Activated CD8-positive, alpha-beta memory T cell treated with anti-CD3 and anti-CD28 coated beads, Interleukin-2, amount 50 U/mL, for 48 hours (primary cell): Measurements from ENCODE around the gene TEX9.
"Not testable (repeated sequence)": the region's sequence is repeated elsewhere in the genome, so short reads cannot be mapped to it uniquely, and the experiment has no call there.

Source experiments
- DNase-seq: peaks from one replicate; pipeline ENCODE4 v3.0.0-alpha.2; 2020

Gene TEX9

DNA sequence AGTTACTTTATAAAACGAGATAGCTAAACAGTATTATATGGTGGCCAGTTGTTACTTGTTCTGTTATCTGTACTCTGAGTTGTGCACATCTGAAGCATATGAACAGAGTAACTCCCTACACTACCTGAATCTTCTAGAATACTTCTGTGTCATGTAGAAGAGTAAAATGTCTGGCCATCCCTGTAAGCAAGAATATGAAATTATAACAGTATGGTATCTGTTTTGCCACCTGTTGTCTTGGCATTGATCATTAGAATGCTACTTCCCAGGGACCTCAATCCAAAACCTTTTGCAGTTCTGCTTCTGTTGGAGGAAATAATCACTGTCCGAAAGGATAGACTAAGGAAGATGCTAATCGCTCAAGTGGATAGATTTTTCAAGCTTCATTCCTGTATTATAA lies 1.9 kb downstream of the TEX9 start:
- no peak for DNase-seq

DNA sequence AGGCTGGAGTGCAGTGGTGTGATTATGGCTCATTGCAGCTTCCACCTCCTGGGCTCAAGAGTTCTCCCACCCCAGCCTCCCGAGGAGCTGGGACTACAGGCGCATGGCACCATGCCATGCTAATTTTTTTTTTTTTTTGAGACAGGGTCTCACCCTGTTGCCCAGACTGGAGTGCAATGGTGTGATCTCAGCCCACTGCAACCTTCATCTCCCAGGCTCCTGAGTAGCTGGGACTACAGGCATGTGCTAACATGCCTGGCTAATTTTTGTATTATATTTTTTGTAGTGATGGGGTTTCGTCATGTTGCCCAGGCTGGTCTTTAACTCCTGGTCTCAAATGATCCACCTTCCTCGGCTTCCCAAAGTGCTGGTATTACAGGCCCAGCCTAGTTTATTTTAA lies 4.0 kb downstream of the TEX9 start:
- DNase-seq, result no peak

GRCh38 chr15:56371495-56372147 lies 6.4 kb downstream of the TEX9 start:
- no peak for DNase-seq

- DNase-seq, result not testable (repeated sequence)
Observed at GRCh38 chr15:56374693-56375092, 9.5 kb downstream of the TEX9 start.

GRCh38 chr15:56377822-56378221 lies 12.6 kb downstream of the TEX9 start:
- DNase-seq, result not testable (repeated sequence)

- no peak for DNase-seq
Observed at GRCh38 chr15:56383010-56383409, 17.8 kb downstream of the TEX9 start.

DNA sequence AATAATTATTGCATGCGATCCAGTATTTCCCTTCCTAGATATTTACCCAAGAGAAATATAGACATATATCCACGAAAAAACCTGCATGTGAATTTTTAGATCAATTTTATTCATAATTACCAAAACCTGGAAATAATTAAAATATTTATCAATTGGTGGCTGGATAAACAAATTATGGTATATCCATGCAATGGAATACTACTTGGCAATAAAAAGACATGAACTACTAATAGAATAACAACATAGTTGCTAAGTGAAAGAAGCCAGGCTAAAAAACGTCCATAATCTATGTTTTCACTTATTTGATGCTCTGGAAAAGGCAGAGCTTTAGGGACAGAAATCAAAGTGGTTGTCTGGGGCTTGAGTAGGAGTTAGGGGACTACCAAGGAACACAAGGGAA lies 20.7 kb downstream of the TEX9 start:
- DNase-seq, result no peak

DNA sequence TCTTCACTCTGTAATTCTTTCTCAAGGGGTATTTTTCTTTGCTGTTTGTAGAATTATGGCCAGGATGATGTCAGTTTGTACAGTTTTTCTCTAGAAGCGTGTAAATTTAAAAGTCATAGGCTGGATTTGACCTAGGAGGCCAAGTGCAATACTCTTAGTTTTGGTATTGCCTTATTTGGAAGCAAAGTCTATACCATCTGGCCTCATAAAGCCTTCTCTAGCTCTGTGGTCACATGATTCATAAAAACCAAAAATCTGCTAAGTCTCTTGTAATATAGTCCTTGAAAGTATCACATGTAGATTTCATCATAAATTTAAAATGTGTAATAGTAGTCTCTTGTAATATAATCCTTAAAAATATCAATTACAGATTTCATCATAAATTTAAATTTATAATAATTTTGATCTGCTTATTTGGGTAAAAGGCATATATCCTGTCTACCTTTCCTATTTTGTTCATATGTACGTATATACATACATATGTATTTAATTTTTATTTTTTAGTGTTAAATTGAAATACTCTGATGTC lies 25.6 kb downstream of the TEX9 start:
- DNase-seq, result no peak

- no peak for DNase-seq
Observed at GRCh38 chr15:56393277-56393676, 28.1 kb downstream of the TEX9 start.

DNA sequence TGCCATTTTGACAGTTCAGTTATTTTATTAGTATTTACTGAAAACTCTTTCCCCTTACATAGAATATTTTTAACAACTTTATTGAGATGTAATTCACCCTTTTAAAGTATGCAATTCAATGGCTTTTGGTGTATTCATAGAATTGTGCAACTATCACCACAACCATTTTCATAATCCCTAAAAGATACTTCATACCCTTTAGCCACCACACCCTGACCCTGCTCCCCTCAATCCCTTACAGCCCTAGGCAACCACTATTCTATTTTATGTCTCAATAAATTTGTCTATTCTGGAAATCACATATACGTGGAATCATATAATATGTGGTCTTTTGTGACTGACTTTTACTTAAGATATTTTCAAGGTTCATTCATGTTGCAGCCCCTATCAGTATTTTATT lies 29.7 kb downstream of the TEX9 start:
- no peak for DNase-seq

GRCh38 chr15:56397325-56397724 lies 32.1 kb downstream of the TEX9 start:
- DNase-seq, result not testable (repeated sequence)

- not testable (repeated sequence) for DNase-seq
Observed at GRCh38 chr15:56399209-56399608, 34.0 kb downstream of the TEX9 start.

GRCh38 chr15:56410721-56411120 lies 45.5 kb downstream of the TEX9 start:
- no peak for DNase-seq

- no peak for DNase-seq
Observed at GRCh38 chr15:56411122-56411749, 46.0 kb downstream of the TEX9 start.

GRCh38 chr15:56413114-56413733 lies 48.0 kb downstream of the TEX9 start:
- DNase-seq, result not testable (repeated sequence)

DNA sequence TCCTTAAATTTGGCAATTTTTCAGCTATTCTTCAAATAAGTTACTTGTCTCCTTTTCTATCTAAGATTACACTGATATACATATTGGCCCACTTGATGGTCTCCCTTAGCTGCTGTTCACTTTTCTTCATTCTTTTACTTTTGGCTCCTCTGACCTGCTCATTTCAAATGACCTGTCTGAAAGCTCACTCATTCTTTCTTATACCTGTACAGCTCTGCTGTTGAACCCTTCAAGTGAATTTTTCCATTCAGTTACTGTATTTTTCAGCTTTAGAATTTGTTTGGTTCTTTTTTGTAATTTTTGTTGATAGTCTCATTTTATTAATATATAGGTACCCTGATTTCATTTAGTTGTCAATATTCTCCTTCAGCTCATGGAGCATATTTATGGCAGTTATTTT lies 60.0 kb downstream of the TEX9 start:
- DNase-seq, result no peak

DNA sequence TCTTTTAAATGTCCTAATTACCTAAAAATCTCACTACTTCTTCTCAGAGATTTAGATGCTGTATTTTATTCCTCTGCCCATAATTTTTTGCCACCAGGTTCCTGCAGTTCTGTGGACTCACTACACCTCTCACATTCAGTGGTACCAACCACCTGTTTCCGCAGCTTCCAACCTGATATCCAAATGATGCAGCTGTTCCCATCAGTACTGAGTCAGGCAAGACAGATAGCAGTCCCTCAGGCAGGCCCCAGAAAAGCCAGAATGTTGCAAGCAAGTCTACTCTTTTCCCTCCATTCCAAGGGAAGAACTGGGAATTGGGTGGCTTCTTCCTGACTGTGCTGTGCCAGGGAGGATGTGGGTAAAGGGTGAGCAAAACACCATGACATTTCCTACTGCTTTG lies 60.8 kb downstream of the TEX9 start:
- DNase-seq, result no peak

- DNase-seq, result no peak
Observed at GRCh38 chr15:56428821-56429458, 63.7 kb downstream of the TEX9 start.

DNA sequence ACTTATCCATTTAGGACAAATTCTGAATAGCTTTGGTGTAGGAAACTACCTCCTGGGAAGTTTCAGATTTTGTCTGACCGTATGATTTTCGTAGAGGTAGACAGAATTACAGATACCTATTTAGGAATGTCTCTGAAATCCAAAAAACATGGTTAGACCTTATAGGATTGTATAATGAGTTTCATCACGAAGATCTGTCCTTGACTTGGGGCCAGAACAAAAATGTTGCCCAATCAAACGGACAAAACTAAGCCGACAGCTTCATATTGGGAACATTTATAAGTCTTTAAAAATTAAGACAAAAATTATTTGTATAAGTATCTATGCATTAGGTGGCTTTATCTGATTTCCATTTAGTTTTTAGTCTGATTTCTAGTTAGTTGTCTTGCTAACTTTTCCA lies 67.1 kb downstream of the TEX9 start:
- DNase-seq, result no peak

DNA sequence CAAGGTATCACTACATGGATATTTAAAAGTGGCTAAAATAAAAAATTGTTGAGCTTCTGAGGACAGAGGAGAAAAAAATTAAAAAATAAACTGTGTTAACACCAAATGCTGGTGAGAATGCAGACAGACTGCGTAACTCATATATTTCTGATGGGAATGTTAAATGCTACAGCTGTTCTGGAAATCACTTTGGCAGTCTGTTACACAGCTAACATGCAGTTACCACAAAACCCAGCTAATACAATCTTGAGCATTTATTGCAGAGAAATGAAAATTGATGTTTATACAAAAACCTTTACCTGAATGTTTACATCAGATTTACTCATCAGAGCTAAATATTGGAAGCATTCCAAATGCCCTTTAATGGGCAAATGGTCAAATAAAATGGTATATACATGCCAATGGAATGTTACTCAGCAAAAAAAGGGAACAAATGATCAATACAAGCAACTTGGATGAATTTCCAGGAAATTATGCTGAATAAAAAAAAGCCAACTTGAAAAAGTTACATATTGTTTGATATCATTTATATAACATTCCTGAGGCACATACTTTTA lies 75.1 kb downstream of the TEX9 start:
- no peak for DNase-seq

GRCh38 chr15:56442354-56442753 lies 77.1 kb downstream of the TEX9 start:
- DNase-seq, result no peak

- DNase-seq, result no peak
Observed at GRCh38 chr15:56445746-56446145, 80.5 kb downstream of the TEX9 start.

DNA sequence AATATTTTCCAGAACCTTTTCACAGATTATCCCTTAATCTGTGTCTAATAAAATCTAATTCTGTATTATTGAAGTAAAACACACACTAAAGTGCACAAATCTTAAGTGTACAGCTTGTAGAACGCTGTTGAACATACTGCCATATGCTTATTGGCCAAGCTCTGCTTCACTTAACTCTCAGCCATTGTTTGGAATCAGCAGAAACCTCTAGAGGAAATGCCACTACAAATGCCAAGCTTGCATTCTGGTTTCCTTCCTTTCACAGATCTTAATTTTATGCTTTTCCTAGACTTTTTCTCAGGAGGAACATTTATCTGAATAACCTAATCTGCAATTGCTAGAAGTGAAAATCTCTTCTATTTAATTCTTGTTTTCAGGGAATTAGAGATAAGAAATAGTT lies 89.6 kb downstream of the TEX9 start:
- DNase-seq, result no peak
